Measurements from ENCODE around the gene SMAD7. TPM values are rescaled to one million over a fixed set of nuclear protein-coding genes. Genes with fewer than 3 reads are reported as not detected.

Gene SMAD7
- total RNA-seq, 4 donors from 2014 or later: 9.1 to 13.4 (median 10.8) TPM

- TF ChIP-seq POLR2A (IDR thresholded peaks at IDR 0.05): no peak
- TF ChIP-seq, protein P1, sequence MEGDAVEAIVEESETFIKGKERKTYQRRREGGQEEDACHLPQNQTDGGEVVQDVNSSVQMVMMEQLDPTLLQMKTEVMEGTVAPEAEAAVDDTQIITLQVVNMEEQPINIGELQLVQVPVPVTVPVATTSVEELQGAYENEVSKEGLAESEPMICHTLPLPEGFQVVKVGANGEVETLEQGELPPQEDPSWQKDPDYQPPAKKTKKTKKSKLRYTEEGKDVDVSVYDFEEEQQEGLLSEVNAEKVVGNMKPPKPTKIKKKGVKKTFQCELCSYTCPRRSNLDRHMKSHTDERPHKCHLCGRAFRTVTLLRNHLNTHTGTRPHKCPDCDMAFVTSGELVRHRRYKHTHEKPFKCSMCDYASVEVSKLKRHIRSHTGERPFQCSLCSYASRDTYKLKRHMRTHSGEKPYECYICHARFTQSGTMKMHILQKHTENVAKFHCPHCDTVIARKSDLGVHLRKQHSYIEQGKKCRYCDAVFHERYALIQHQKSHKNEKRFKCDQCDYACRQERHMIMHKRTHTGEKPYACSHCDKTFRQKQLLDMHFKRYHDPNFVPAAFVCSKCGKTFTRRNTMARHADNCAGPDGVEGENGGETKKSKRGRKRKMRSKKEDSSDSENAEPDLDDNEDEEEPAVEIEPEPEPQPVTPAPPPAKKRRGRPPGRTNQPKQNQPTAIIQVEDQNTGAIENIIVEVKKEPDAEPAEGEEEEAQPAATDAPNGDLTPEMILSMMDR (IDR thresholded peaks at IDR 0.05 in 4 of 5, conservative IDR thresholded peaks at IDR 0.05 in 1 of 5): no peak
- H3K4me1 ChIP-seq: no peaks in the 10 kb centered on the region
- intact Hi-C loops (cut with DNase I; ENCODE audit: low total_unique reads) (no loop called here), in situ Hi-C loops (cut with MboI; ENCODE audit: low sequenced_read_pairs in 4 of 4) (no loop called here)
- H3K36me3 ChIP-seq: no peaks in the 10 kb centered on the region
- DNase-seq: no peak
- H3K27me3 ChIP-seq: no peaks in the 10 kb centered on the region
- no peak for ATAC-seq
- no peaks in the 10 kb centered on the region for H3K9me3 ChIP-seq
- no peak overlapping the region for H3K27ac ChIP-seq
- no peak overlapping the region for H3K4me3 ChIP-seq
These were observed 71.7 kb downstream of the SMAD7 start for GRCh38 chr18:48879008-48879431.

- Histone ChIP-seq H3K4me1 (no peaks in the 10 kb centered on the region), H3K9me3 (no peaks in the 10 kb centered on the region), H3K36me3 (no peaks in the 10 kb centered on the region), H3K4me3 (no peak overlapping the region), H3K27ac (no peak overlapping the region), H3K27me3 (no peaks in the 10 kb centered on the region)
- ATAC-seq: no peak
- intact Hi-C loops (cut with DNase I; ENCODE audit: low total_unique reads): no loop called here
- in situ Hi-C loops (cut with MboI; ENCODE audit: low sequenced_read_pairs in 4 of 4): no loop called here
- DNase-seq: no peak
- TF ChIP-seq POLR2A (IDR thresholded peaks at IDR 0.05): no peak
- TF ChIP-seq, protein P1 (IDR thresholded peaks at IDR 0.05 in 4 of 5, conservative IDR thresholded peaks at IDR 0.05 in 1 of 5): no peak
These were observed 72.3 kb downstream of the SMAD7 start for GRCh38 chr18:48878471-48878870.

- intact Hi-C loops (cut with DNase I; ENCODE audit: low total_unique reads) (no loop called here), in situ Hi-C loops (cut with MboI; ENCODE audit: low sequenced_read_pairs in 4 of 4) (no loop called here)
- TF ChIP-seq POLR2A (IDR thresholded peaks at IDR 0.05): no peak
- TF ChIP-seq, protein P1 (IDR thresholded peaks at IDR 0.05 in 4 of 5, conservative IDR thresholded peaks at IDR 0.05 in 1 of 5): no peak
- no peak for ATAC-seq
- Histone ChIP-seq H3K27me3 (no peaks in the 10 kb centered on the region), H3K4me3 (no peak overlapping the region), H3K27ac (no peak overlapping the region), H3K36me3 (no peaks in the 10 kb centered on the region), H3K9me3 (no peaks in the 10 kb centered on the region), H3K4me1 (no peaks in the 10 kb centered on the region)
- no peak for DNase-seq
These were observed 72.8 kb downstream of the SMAD7 start for GRCh38 chr18:48877941-48878340.

- in situ Hi-C loops (cut with MboI; ENCODE audit: low sequenced_read_pairs in 4 of 4) (no loop called here), intact Hi-C loops (cut with DNase I; ENCODE audit: low total_unique reads) (no loop called here)
- no peaks in the 10 kb centered on the region for H3K36me3 ChIP-seq
- H3K4me3 ChIP-seq: no peak overlapping the region
- DNase-seq (no peak), ATAC-seq (no peak)
- H3K27ac ChIP-seq: no peak overlapping the region
- no peaks in the 10 kb centered on the region for H3K9me3 ChIP-seq
- H3K27me3 ChIP-seq: no peaks in the 10 kb centered on the region
- no peaks in the 10 kb centered on the region for H3K4me1 ChIP-seq
- no peak for TF ChIP-seq POLR2A (IDR thresholded peaks at IDR 0.05)
- TF ChIP-seq, protein P1 (IDR thresholded peaks at IDR 0.05 in 4 of 5, conservative IDR thresholded peaks at IDR 0.05 in 1 of 5): no peak
These were observed 74.2 kb downstream of the SMAD7 start for GRCh38 chr18:48876590-48876989.

DNA sequence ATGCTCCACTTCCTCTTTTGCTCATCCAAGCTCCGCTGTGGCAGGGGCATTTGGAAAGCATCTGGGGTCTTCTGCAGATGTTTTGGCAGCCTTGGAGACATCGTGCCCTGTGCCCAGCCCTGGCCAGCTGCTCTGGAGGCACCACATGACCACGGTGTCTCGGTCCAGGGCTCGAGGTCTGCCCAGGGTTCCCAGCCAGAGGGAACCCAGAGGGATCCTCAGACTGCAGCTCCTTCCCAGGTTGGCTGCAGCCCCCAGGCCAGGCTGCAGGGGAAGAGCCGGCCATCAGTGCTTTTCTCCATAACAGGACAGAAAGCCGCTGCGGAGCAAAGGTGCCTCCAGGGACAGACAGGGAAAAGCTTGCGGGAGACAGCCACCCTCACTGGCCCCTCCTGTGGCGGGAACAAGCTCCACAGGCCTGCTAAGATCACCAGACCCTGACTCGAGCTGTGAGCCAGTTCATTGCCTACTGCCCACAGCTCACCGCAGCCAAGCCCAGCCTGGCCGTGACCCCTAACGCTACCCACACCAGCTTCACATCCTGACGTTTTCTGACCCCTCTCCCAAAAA, 74.7 kb downstream of the SMAD7 start:
- no peaks in the 10 kb centered on the region for H3K9me3 ChIP-seq
- TF ChIP-seq, protein P1 (IDR thresholded peaks at IDR 0.05 in 4 of 5, conservative IDR thresholded peaks at IDR 0.05 in 1 of 5): peak in 1 of 5 experiments; percentile 12
- no peak for TF ChIP-seq POLR2A (IDR thresholded peaks at IDR 0.05)
- intact Hi-C loops (cut with DNase I; ENCODE audit: low total_unique reads) (no loop called here), in situ Hi-C loops (cut with MboI; ENCODE audit: low sequenced_read_pairs in 4 of 4) (no loop called here)
- no peaks in the 10 kb centered on the region for H3K27me3 ChIP-seq
- H3K4me3 ChIP-seq: no peak overlapping the region
- H3K27ac ChIP-seq: no peak overlapping the region
- H3K36me3 ChIP-seq: no peaks in the 10 kb centered on the region
- ATAC-seq (no peak), DNase-seq (no peak)
- H3K4me1 ChIP-seq: no peaks in the 10 kb centered on the region

Measured in gastrocnemius medialis (tissue), 4 donors.